ENCODE results near the gene APOD. TPM values are rescaled to one million over a fixed set of nuclear protein-coding genes. Genes with fewer than 3 reads are reported as not detected.
"Not testable (repeated sequence)": the region's sequence is repeated elsewhere in the genome, so short reads cannot be mapped to it uniquely, and the experiment has no call there.

The APOD gene
- total RNA-seq, 4 donors from 2014 or later, result 13.6 to 319 (median 55.9) TPM

DNA sequence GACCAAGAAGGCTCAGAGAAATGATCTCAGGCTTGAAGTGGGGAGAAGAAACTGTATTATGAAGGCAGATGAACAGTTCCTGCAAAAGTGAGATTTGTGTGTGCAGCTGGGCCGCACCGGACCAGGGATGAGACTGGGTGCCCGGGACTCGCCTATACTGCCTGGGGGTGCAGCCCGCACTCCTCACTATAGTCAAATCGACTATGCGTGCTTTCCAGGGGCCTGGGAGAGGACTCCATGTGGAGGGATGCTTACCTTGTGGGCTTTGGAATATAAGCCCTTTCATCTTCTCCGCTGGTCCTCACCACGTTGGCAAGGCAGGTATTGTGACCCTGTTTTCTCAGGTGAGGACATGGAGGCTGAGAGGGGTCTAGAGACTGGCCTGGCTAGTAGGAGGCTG lies 32.9 kb upstream of the APOD start:
- Histone ChIP-seq H3K4me1 (no peaks in the 10 kb centered on the region), H3K27ac (no peak overlapping the region), H3K36me3 (no peaks in the 10 kb centered on the region), H3K27me3 (no peaks in the 10 kb centered on the region), H3K4me3 (no peak overlapping the region), H3K9me3 (no peaks in the 10 kb centered on the region)
- WGBS, 2 donors, result 89 to 98% methylated on average over 9 of the region's 9 CpGs
- intact Hi-C loops (cut with DNase I), result no loop called here
- DNase-seq, result no peak
- TF ChIP-seq, protein P1, sequence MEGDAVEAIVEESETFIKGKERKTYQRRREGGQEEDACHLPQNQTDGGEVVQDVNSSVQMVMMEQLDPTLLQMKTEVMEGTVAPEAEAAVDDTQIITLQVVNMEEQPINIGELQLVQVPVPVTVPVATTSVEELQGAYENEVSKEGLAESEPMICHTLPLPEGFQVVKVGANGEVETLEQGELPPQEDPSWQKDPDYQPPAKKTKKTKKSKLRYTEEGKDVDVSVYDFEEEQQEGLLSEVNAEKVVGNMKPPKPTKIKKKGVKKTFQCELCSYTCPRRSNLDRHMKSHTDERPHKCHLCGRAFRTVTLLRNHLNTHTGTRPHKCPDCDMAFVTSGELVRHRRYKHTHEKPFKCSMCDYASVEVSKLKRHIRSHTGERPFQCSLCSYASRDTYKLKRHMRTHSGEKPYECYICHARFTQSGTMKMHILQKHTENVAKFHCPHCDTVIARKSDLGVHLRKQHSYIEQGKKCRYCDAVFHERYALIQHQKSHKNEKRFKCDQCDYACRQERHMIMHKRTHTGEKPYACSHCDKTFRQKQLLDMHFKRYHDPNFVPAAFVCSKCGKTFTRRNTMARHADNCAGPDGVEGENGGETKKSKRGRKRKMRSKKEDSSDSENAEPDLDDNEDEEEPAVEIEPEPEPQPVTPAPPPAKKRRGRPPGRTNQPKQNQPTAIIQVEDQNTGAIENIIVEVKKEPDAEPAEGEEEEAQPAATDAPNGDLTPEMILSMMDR (IDR thresholded peaks at IDR 0.05), result no peak
- TF ChIP-seq POLR2A (IDR thresholded peaks at IDR 0.05), result no peak

GRCh38 chr3:195615952-195616537 lies 32.3 kb upstream of the APOD start:
- WGBS, 2 donors, result 81 to 92% methylated on average over 2 to 4 of the region's 15 CpGs
- intact Hi-C loops (cut with DNase I); H3K4me3 ChIP-seq; H3K9me3 ChIP-seq; H3K4me1 ChIP-seq; H3K36me3 ChIP-seq; H3K27ac ChIP-seq; H3K27me3 ChIP-seq; DNase-seq: not testable (repeated sequence)

- 59 to 79% methylated on average over 9 to 10 of the region's 16 CpGs for WGBS, 2 donors
- not testable (repeated sequence) for H3K27ac ChIP-seq
Measured at GRCh38 chr3:195614672-195615504, 31.1 kb upstream of the APOD start.

DNA sequence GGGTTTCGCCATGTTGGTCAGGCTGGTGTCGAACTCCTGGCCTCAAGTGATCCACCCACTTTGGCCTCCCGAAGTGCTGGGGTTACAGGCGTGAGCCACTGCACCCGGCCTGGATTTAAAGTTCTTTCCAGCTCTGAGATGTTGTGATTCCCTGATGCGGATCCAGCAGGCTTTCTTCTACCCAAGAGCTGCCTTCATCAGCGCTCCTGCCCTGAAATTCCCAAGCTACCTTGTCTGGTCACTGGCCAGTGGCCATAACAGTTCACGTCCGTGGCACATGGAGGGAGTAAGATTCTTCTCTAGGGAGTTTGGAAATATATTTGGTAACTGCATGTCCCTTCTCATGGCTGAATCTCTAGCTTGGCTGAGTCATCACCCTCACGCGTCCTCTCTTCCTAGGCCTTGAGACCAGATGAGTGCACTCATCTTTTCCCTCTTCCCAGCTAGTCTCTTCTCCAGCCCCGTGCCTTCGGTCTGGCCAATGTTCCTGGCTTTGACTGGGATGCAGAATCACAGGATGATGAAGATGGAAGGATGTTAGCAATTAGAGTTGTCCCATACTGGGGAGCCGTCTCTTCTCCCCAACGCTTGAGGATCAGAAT lies 29.8 kb upstream of the APOD start:
- intact Hi-C loops (cut with DNase I), result no loop called here
- TF ChIP-seq, protein P1 (IDR thresholded peaks at IDR 0.05), result no peak
- no peak for TF ChIP-seq POLR2A (IDR thresholded peaks at IDR 0.05)
- no peak overlapping the region for H3K27ac ChIP-seq
- DNase-seq, result no peak
- no peaks in the 10 kb centered on the region for H3K4me1 ChIP-seq
- H3K36me3 ChIP-seq, result no peaks in the 10 kb centered on the region
- no peak overlapping the region for H3K4me3 ChIP-seq
- 70 to 85% methylated on average over 10 to 12 of the region's 15 CpGs for WGBS, 2 donors
- no peaks in the 10 kb centered on the region for H3K9me3 ChIP-seq
- no peaks in the 10 kb centered on the region for H3K27me3 ChIP-seq

More at GRCh38 chr3:195614672-195615504, 31.1 kb upstream of the APOD start:
- DNase-seq; intact Hi-C loops (cut with DNase I); H3K4me3 ChIP-seq; H3K27me3 ChIP-seq; H3K36me3 ChIP-seq; H3K9me3 ChIP-seq; H3K4me1 ChIP-seq: not testable (repeated sequence)

GRCh38 chr3:195612075-195612800 lies 28.5 kb upstream of the APOD start:
- H3K36me3 ChIP-seq, result no peaks in the 10 kb centered on the region
- 40 to 69% methylated on average over 5 to 7 of the region's 8 CpGs for WGBS, 2 donors
- peaks cover 0 to 6% (median under 1%) of the 10 kb centered on the region in 3 donors for H3K9me3 ChIP-seq
- H3K4me1 ChIP-seq, result no peaks in the 10 kb centered on the region
- no peak overlapping the region for H3K4me3 ChIP-seq
- intact Hi-C loops (cut with DNase I), result no loop called here
- no peak overlapping the region for H3K27ac ChIP-seq
- no peaks in the 10 kb centered on the region for H3K27me3 ChIP-seq
- no peak for DNase-seq
- TF ChIP-seq, protein P1 (IDR thresholded peaks at IDR 0.05), result no peak
